GM12864 (cell line): ENCODE measurements around the gene TTC24.

Source experiments
- DNase-seq: peaks from one replicate; pipeline ENCODE4 v3.0.0-alpha.2; 2011; ENCODE audit warnings: low read depth
- H3K4me3 ChIP-seq: 2 replicates; pipeline ENCODE4 v1.5.1; 2011; ENCODE audit warnings: mild to moderate bottlenecking, low read depth, low read length, control low read depth
- CTCF ChIP-seq: IDR thresholded peaks from 2 replicates; pipeline ENCODE4 v1.5.1; 2011; ENCODE audit warnings: low read depth, mild to moderate bottlenecking, moderate library complexity, low read length, control low read depth, inconsistent platforms; ENCODE audit errors: missing control alignments

TTC24 gene

GRCh38 chr1:156574039-156574633 is 5.4 kb upstream of the TTC24 start:
- DNase-seq: no peak
- no peak overlapping the region for H3K4me3 ChIP-seq
- no peak for TF ChIP-seq CTCF

- no peak overlapping the region for H3K4me3 ChIP-seq
- TF ChIP-seq CTCF: no peak
- DNase-seq: no peak
Measured at GRCh38 chr1:156577550-156577949, 2.0 kb upstream of the TTC24 start.

- no peak for DNase-seq
Measured at GRCh38 chr1:156578055-156578454, 1.5 kb upstream of the TTC24 start.

GRCh38 chr1:156581661-156582387 is 2.3 kb downstream of the TTC24 start:
- no peak for DNase-seq
- no peak for TF ChIP-seq CTCF
- peak overlapping the region; percentile 25 for H3K4me3 ChIP-seq

More at GRCh38 chr1:156578055-156578454, 1.5 kb upstream of the TTC24 start:
- H3K4me3 ChIP-seq: no peak overlapping the region
- no peak for TF ChIP-seq CTCF

GRCh38 chr1:156582388-156583017 is 3.0 kb downstream of the TTC24 start:
- peak; percentile 33 for TF ChIP-seq CTCF
- no peak for DNase-seq
- peak overlapping the region; percentile 25 for H3K4me3 ChIP-seq

- DNase-seq: peak; percentile 82
- H3K4me3 ChIP-seq: no peak overlapping the region
- peak; percentile 96 for TF ChIP-seq CTCF
Measured at GRCh38 chr1:156583821-156584622, 4.5 kb downstream of the TTC24 start.
